GM18519 (cell line): ENCODE measurements around the gene GAPDHS.

Source experiments
- ATAC-seq: cut with Tn5 transposase; IDR thresholded peaks from one replicate; pipeline ENCODE4 v1.9.1; 2021; ENCODE audit warnings: mild to moderate bottlenecking, moderate library complexity; ENCODE audit not compliant: unreplicated experiment, low FRiP score

GAPDHS gene

DNA sequence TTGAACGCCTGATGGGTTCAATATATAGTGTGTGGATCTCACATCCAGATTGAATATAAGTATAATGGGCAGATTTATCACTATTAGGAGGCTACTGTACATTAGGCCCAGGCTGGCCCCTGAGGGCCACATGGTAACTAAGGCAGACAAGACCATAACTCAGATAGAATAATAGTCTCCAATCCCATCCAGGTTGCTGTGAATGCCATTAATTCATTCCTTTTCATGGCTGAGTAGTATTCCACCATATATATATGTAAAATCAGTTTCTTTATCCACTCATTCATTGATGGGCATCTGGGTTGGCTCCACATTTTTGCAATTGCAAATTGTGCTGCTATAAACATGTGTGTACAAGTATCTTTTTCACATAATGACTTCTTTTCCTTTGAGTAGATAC, 44.7 kb downstream of the GAPDHS start:
- ATAC-seq = no peak

DNA sequence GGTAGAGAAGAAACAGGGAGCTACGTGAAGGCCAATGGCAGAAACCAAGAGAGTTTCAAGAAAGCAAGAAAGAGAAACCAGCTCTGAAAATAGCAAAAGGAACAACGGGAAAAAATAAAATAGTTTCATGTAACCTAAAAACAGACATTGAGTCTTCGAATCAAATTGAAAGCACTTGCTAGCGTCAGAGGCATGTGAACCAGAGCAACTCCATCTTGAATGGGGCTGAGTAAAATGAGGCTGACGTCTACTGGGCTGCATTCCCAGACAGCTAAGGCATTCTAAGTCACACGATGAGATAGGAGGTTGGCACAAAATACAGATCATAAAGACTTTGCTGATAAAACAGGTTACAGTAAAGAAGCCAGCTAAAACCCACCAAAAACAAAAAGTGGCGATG, 45.5 kb downstream of the GAPDHS start:
- no peak for ATAC-seq

DNA sequence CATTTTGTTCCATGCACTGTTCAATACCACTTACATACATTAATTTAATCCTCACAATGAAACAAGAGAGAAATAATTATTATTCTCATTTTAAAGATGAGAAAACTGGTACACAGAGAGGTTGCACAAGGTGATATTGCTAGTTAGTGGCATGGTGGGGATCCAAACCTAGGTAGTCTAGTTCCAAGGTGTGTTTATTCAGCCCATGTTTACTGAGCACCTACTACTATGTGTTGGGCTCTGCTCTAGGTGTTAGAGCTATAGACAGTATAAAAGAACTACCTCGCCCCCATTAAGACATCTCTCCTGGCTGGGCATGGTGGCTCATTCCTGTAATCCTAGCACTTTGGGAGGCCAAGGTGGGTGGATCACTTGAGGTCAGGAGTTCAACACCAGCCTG, 49.5 kb downstream of the GAPDHS start:
- no peak for ATAC-seq

DNA sequence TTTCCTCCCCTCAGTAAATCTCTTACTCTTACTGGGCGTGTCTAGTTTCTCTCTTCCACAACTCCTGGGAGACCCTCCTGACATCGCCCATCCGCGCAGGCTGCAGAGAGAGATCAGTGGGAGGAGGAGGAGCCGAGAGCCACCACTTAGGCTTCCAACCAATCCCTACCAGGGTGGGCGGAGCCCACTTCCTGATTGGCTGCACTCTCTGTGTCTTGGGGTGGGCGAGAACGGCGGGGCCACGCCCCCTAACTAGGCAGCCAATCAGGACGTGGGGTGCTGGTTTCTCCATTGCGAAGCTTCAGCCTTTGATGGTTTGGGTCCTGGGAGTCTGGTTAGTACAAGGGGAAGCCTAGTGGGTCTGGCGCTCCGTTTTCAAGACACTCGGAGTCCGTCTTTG, 52.6 kb downstream of the GAPDHS start, which contains the start of gene PMIS2:
Gene PMIS2, plus strand, starts transcription at position 326 of the 400 bp plus-strand sequence. CDS start 87 bp downstream, outside the sequence.
- no peak for ATAC-seq

DNA sequence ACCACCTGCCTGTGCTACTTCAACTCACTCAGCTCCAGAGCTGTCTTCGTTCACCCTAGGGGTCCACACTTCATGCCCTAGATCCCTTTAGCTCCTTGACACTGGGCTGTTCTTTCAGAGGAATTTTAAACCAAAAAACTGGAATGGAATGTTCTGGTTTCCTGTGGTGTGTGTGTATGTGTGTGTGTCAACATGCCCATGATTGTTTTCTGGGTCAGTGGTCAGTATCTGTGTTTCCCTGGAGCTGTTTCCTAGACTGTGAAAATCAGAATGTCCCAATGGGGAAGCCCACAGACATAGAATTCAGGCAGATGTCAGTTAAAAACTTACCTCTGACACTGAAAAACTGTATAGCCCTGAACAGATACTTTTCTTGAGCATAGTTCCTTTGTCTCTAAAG, 54.1 kb downstream of the GAPDHS start:
- no peak for ATAC-seq

DNA sequence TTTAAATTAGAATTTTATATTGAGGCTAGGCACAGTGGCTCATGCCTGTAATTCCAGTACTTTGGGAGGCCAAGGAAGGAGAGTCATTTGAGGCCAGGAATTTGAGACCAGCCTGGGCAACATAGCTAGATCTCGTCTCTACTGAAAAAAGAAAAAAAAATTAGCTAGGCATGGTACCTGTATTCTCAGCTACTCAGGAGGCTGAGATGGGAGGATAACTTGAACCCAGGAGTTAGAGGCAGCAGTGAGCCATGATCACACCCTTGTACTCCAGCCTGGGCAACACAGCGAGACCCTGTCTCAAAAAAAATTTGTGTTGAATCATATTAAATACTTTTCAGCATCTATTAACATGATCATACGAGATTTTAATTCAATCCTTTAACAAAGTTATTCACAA, 57.6 kb downstream of the GAPDHS start:
- ATAC-seq = no peak

DNA sequence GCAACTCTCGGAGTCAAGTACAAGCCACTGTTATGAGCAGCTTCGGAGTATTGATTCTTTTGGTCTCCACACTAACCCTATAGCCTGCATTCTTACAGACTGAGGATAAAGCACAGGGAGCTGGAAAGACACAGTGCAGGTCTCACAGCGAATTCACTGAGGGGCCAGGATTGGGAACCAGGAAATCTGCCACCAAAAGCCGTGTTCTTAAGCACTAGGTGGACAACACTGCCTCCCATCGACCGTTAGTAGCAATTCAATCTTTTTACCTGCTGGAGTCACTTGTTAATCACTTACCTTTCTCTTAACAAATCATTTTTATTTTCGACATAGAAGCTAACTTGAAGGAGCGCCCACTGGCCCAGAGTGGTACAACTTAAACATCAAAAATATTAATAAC, 59.0 kb downstream of the GAPDHS start:
- no peak for ATAC-seq
